Superior temporal gyrus (tissue), 1 donor: ENCODE data around the gene PXDN.

ENCODE experiments used
- DNase-seq: peaks from one replicate; pipeline ENCODE4 v3.0.0-alpha.2; 2016; ENCODE audit errors: extremely low spot score

PXDN gene

DNA sequence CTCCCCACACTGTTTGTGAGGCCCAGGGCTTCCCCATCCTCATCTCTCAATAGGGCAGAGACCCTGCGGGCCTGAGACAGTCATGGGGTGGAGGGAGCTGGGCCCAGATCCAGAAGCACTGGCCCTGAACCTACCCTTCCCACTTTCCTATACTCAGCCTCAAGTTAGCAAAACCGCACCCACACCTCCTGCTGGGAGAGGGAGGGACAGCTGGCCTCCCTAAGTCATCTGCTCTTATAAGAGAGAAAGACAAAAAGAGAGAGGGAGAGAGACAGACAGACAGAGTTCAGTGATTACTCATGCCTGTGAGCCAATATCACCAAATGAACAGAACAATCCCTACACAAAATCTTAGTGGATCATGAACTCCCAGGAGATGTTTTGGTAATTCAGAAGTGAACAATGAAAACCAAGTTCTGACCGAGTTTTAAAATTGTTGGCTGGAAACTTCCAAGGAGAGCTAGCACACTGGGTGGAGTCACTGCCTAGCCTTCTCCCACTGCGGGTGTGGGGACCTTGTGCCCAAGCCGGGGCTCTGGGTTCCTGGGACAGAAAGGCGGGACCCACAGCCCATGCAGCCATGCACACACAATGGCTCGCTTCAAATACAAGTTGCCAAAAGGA lies 130.5 kb downstream of the PXDN start:
- DNase-seq, result no peak

DNA sequence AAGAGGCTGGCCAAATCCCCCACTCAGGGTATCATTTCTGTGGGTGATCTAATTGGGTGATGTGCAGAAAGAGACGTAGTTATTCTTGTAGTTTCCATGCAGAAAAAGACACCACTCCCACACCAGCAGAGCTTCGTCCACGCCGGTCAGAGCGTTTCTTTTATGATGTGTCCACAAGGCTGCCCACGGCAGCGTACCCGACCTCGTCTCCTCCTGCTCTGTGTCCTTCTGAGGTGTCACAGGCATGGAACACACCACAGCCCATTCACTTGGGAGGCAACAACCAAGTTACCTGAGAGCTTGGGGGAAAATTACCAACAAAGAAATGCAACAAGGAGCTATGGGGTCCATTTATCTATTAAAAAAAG lies 131.3 kb downstream of the PXDN start:
- DNase-seq, result no peak

DNA sequence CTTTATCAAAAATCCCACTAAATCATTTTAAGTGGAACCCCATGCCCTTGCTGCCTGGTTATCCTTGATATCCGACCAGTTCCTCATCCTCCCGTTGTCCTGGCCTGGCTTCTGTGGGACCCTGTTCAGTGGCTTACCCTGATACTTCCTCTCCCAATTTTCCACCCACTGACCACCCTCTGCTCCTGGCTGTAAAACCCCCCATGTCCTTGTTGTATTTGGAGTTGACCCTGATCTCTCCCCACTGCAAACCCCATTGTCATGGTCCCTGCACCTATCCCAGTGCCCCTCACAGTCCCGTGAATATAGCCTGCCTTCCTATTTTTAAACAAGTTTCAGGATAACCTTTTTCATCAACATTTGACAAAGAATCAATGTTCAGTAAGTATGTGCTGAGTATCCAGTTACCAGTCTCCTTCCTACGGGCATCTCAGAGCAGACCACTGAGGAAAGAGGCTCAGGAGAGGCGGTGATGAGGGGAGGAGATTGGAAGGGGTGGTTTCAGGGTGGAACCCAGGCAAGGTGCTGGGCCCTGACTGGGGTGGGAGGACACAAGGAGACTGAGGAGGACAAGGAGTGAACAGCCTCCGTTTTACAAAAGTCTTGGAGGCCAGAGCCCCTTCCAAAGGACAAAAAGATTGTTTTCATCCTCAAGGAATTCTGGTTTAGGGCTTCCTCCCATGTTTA lies 131.8 kb downstream of the PXDN start:
- no peak for DNase-seq

DNA sequence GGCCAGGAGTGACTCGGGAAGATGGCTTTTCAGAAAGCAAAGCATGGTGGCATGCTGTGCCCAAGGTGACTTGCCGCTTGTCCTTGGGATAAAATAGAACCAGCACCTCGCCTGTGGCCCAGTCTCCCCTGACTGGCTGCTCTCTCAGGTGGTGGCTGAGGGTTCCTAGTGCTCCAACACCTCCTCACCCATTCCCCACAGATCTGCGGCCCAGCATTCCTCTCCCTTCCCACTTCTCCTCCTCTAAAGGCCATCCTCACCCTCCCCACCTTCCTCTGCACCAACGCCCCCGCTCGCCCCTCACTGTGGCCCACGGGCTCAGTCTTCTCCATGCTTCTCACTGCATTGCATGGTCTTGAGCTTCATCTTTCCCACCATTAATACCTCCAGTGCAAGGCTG lies 132.4 kb downstream of the PXDN start:
- DNase-seq, result no peak

DNA sequence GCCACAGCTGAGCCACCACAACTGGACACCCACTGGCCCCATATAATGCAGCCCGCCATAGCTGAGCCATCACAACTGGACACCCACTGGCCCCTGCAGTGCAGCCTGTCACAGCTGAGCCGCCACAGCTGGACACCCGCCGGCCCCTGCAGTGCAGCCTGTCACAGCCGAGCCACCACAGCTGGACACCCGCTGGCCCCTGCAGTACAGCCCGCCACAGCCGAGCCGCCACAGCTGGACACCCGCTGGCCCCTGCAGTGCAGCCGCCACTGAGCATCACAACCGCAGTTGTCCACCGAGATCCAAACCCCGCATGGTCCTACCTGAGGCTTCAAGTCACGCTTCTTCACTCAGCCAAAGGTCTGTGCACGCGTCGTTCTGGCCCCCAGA lies 134.2 kb downstream of the PXDN start:
- DNase-seq, result no peak

DNA sequence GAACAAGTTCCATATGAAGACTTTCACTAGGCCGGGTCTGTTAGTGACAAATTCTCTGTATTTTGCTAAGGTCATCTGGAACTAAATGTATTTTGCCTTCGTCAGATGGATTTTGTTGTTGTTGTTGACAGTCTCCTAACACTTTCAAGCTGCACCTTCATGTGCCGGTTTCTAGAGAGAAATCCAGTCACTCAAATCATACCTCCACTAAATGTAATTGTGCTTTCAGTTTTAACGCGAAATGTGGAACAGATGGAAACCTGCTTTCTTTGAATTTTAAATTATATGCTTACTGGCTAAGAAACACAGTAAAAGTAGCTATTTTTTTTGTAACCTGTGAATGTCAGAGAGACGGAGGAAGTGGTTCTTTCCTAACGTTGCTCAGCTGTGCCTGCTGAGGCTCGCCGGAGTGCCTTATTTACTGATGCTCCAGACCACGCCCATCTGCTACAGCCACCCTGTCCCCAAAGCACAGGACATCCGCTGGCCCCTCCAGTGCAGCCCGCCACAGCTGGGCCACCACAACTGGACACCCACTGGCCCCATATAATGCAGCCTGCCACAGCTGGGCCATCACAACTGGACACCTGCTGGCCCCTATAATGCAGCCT lies 134.7 kb downstream of the PXDN start:
- DNase-seq, result peak; percentile 33

DNA sequence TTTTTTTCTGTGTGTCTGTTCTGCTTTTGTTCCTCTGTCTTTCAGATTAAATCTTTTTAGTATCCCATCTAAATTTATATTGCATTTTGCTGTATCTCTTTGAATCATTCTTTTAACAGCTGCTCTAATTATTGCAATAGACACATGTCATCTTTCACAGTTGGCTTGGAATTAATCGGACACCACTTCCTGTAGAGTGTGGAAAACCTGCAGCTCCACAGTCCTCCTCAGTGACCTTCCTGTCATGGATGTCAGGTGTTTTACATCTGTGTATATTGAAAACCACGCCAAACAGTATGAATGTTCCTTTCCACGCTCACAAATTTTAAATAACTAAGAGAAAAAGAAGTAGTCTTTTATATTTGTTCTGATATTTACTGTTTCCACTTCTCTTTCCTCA lies 135.3 kb downstream of the PXDN start:
- DNase-seq, result no peak

DNA sequence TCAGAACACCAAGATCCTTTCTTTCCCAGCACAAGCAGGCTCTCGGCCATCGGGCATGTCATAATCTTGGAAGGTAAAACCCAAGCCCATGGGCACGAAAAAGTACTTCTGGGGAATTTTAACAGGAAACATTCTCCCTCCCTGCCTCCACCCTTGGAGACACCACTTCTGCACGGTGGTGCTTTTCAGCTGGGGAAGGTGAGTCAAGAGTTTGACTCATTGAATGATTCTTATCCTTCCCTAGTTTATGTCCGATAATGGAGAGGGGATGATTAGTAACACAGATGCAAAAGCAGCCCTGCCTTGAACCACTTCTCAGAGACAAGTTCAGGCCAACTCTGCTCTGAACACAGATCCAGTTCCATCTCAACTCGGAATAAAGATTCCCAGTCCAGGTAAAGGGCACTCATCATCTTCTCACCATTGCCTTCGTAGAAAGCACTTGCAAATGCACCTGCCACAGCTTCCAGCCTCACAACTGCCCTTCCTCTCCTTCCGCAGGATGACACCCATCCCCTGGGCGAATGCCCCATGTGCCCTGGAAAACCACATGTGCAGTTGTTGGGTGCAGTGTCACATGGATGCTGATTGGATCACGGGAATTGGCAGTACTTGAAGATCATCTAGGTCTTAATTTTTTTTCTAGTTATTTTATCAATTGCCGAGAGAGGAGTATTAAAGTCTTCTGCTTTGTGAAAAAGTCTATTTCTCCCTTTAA lies 136.2 kb downstream of the PXDN start:
- DNase-seq, result no peak

DNA sequence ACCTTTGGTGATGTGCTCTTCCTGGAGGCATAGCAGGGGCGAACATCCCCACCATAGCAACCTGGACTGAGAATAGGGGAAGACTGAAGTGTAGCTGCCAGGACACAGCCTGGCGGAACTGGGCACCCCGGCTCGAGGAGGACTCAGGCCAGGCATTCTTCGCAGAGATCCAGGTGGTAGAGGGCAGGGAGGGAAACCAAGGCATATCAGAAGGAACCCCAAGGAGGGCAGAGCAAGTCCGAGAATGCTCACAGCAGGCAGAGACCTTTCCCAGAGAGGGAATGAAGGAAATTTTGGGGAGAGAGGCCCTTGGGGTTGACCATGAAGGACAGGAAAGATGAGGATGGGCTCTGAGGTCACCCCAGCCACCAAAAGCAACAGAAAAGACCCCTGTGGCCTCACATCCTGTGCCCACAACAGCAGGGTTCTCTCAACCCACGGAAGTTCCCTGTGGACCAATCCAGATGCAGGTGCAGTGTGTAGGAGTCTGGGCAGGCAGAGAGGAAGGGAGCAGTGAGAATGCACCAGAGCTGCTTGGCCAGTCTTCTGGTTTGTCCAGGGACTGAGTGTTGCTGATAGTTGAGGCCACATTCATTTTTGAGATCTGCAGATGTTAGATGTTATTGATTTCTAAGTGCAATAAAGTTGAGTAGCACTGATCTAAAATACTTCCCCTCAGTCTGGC lies 136.9 kb downstream of the PXDN start:
- no peak for DNase-seq

DNA sequence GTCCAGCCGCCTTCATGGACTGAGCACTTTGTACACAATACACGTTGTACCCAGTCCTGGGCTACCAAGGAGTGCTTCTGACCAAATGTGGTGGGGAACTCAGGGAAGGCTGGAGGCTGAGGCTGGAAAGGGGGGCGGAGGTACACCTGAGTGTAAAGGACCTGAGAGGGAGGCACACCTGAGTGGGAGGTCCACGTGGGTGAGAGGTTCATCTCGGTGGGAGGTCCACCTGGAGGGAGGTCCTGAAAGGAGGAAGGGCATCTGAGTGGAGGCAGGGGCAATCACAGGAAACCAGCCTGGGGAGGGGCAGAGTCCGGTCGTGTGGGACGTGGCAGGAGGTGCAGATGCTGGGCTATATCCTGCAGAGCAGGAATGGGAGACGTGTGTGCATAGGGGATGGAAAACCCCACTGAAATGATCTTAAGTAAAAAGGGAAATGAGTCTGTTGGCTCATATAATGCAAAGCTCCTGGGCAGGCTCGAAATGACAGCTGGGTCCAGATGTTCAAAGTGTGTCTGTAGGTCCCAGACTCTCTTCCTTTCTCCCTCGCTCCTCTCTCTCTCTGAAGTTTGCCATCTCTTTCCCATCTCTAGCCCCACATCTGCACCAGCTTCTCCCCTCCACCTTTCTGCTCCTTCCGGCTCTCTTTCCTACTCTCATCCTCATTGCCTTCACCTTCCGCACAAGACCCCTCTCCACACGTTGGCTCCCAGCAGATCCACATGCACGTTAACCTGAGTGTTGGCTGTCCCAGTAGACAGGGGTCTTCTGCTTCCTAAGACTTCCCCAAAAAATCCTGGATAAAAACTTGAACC lies 137.7 kb downstream of the PXDN start:
- DNase-seq, result no peak

DNA sequence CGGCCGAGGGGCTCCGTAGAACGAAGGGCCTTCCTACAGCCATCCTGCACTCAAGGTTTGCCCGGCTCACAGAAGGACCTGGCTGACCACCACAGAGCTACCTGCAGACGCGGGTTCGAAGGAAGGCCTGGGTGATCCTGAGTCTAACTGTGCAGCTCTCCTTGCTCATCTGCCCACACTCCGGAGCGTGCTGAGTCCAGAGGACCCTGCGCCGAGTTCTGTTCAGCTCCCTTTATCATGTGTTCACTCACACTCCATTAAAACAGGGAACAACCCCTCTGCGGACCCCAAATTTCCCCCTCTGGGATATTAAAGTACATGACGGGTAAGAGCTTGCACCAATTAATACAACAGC lies 138.3 kb downstream of the PXDN start:
- DNase-seq, result no peak

DNA sequence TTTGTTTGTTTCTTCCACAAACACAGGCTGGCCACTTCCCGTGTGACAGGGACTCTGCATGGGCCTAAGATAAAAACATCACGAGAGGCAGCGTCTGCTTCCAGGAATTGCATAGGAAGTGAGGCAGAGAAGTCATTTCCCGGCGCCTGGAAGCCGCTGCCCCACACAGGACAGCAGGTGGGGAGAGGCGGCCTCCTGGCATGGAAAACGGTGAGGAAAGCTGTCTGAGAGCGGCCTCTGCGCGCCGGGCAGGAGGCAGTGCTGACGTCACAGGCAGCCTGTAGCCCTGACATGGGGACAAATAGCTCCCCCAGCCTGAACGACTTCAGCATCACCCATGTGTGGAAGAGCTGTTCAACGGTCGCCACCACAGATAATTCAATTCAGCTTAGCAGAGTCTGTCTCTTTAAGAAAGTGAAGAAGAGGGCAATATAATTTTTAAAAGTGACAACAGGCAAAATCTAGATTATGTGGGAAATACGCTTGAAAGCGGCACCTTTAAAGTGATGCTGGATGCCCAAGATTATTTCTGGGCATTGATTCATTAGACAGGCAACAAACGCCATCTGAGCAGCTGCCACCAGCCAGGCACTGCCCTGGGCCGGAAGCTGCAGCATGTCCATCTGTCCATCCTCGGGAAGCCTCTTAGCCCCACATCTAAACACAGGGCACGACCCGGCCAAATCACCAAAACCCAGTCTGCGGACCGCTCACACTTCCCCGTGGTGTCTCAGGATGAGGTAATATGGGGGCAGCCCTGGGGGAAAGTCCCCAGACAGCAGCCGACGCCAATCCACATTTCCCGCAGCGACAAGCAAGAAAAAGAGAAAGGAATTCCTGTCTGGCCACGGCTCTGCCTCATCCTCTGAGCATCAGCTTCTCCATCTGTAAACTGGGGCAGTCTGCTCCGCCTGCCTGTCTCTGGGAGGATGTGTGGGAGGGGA lies 138.9 kb downstream of the PXDN start:
- DNase-seq, result no peak

DNA sequence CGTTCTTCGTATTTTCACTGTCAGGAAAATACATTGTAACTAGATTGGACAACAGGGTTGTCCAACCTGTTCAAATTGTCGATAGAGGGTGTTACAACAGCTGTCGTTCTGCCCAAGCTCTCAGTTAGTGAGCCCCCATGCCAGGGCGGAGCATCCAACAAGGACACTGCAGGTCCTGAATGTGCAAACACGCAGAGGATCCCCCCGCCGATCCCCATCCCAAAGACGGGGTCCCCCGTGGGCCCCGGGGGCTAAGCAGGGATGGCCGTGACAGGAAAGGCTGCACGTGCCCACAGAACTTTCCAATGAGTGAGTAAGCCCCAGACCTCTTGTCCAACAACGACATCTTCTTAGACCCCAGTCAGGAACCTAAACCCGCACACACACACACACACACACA lies 140.8 kb downstream of the PXDN start:
- DNase-seq, result no peak

DNA sequence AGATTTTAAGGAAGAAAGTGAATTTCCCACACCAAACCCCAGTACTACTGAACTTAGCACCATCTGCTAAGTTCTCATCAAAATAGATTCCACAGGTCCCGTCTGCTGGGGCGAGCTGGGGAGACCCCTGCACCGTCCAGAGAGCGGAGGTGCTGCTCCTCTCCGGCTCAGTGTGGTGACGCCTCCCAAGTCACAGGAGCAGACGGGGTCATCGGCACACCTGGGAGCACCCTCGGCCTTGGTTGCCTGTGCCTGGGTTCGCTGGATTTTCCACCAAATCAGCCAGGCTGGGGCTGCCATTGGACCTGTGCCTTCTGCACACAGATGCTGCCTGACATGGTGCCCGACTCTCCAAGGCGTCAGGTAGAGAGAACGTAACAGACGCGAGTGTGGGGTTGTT lies 141.3 kb downstream of the PXDN start:
- DNase-seq, result no peak

DNA sequence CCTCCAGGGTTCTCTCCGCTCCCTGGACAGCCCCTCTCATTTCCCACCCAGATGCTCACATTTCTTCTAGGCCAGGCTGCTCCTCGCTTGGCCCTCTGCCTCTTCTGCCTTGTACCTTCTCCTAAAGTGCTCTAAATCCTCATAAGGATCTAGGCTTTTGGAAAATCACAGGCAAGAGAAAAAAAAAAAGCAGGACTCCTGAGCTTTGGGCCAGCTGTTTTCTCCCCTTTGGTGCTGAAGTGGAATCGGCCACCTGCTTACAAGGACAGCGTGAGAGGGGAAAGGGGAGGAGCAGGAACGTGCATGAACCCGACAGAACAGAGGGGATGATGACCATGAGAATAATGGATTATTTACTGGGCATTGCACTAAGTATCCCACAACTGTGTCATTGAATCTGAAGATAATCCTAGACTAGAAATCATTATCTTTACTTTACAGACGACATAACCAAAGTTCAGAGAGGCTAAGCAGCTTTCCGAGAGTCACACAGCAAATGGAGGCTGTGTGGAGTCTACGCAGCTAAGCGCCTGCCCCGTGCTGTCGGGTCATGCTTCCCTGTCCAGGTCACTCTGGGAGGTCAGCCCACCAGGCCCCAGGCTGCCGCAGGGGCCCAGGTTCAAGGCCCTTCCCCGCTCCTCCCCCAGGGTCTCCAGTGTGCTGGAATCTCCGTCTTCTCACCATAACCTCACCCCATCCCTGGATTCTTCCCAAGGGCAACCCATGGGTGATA lies 141.9 kb downstream of the PXDN start:
- DNase-seq, result no peak

DNA sequence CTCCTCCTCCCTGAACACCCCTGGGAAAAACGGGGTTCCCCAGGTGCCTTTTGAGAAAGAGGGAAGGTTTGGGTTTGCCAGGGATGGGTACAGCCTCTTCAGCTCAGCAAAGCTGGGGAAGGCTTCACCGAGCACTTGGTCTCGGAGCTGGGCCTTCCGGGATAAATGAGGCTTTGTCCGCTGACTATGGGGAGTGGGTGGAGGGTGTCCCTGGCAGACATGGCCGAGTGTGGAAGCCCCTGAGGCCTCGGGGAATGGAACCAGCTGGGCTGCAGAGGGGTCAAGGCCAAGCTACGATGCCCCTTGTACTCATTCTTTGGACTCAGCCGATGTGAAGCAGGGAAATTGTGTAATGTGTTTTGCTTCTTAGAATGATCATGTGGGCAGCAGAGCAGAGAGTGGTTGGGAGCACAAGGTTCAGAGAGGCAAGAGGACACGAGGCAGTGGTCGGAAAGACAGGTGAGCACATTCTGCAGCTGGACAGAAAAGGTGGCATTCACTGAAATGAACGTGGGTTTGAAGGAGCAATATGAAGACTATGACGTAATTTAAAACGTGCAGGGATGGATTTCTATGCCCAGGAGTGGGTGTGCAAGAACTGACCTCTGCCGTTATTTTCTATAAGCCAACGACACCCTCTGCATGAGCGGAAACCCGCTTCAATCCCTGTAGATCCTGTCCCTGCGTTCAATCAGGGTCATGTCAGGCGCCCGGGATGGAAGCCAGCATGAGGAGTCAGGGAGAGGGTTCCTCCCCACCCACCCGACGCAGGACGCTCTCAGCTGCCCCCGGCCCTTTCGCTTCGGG lies 142.6 kb downstream of the PXDN start:
- DNase-seq, result no peak

DNA sequence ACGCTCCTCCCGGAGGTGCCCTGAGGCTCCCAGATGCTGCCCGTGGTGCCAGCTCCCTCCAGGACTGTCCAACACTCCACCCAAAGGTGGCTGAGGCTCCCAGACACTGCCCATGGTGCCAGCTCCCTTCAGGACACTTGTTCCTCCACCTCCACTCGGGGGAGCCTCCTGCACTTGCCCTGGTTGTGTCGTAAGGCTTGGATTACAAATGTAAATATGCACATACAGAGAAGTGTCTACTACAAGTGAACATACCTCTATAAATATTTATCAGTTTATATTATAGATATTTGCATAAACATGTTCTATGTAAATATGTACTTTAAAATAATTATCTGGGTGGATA lies 143.3 kb downstream of the PXDN start:
- DNase-seq, result no peak

DNA sequence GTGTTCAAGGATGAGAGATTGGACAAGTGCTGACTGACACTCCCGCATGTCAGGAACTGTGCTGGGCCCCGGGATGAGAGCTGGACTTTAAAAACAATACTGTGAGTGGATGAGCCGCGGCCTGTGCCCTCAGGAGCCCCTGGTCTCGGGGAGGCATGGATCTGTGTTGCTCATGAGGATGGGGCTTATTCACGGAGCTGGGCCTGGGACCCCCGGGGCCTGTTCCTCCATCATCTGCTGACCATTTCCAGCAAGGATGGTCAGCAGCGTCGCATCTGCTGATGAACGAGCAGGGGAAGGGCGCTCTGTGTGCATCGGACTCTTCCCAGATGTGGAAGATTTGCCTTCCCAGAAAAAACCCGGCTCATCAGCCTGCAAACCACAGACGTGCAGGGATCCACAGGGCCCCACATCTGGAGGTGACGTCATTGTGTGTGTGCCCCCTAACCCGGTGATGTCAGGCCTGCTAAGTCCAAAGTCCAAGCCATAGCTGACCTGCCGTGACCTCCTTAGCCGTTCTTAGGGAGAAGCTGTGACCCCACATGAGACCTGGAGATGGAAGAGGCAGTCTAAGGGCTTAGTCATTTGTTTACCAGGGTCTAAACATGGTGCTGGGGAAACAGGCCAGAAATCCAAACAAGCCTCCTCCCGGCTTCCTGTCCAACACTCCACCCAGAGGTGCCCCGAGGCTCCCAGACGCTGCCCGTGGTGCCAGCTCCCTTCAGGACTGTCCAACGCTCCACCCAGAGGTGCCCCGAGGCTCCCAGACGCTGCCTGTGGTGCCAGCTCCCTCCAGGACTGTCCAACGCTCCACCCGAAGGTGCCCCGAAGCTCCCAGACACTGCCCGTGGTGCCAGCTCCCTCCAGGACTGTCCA lies 143.9 kb downstream of the PXDN start:
- no peak for DNase-seq
